ENCODE measurements around the gene CEP290.
"Not testable (repeated sequence)": the region's sequence is repeated elsewhere in the genome, so short reads cannot be mapped to it uniquely, and the experiment has no call there.

The CEP290 gene

DNA sequence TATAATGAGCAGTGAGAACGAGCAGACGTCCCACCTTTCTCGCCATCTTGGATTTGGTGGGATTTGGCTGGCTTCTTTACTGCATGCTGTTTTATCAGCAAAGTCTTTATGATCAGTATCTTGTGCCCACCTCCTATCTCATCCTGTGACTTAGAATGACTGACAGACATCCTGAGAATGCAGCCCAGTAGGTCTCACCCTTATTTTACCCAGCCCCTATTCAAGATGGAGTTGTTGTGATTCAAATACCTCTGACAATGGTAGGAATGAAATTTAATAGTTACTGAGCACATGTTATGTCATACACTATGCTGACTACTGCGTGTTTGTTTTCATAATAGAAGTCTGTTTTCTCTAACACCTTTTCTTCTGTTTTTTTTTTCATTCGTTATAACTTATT lies 2.1 kb upstream of the CEP290 start:
- H3K4me3 ChIP-seq (replicated peaks in 1 of 2; ENCODE audit: low read depth in 2 of 2, low read length in 2 of 2) = no peak overlapping the region
- TF ChIP-seq, protein P1, sequence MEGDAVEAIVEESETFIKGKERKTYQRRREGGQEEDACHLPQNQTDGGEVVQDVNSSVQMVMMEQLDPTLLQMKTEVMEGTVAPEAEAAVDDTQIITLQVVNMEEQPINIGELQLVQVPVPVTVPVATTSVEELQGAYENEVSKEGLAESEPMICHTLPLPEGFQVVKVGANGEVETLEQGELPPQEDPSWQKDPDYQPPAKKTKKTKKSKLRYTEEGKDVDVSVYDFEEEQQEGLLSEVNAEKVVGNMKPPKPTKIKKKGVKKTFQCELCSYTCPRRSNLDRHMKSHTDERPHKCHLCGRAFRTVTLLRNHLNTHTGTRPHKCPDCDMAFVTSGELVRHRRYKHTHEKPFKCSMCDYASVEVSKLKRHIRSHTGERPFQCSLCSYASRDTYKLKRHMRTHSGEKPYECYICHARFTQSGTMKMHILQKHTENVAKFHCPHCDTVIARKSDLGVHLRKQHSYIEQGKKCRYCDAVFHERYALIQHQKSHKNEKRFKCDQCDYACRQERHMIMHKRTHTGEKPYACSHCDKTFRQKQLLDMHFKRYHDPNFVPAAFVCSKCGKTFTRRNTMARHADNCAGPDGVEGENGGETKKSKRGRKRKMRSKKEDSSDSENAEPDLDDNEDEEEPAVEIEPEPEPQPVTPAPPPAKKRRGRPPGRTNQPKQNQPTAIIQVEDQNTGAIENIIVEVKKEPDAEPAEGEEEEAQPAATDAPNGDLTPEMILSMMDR (IDR thresholded peaks at IDR 0.05; ENCODE audit: low read depth, low read length) = no peak
- DNase-seq (ENCODE audit: low read depth in 2 of 2) = no peak

GRCh38 chr12:88142610-88142991 lies 713 bp upstream of the CEP290 start:
- DNase-seq (ENCODE audit: low read depth in 2 of 2) = no peak
- H3K4me3 ChIP-seq (replicated peaks in 1 of 2; ENCODE audit: low read depth in 2 of 2, low read length in 2 of 2) = peak overlapping the region; percentile 79 to 93

GRCh38 chr12:88141425-88141773 lies 489 bp downstream of the CEP290 start:
- TF ChIP-seq, protein P1 (IDR thresholded peaks at IDR 0.05; ENCODE audit: low read depth, low read length) = no peak
- H3K4me3 ChIP-seq (replicated peaks in 1 of 2; ENCODE audit: low read depth in 2 of 2, low read length in 2 of 2) = peak overlapping the region; percentile 79 to 93
- no peak for DNase-seq (ENCODE audit: low read depth in 2 of 2)

More at GRCh38 chr12:88142610-88142991, 713 bp upstream of the CEP290 start:
- TF ChIP-seq, protein P1 (IDR thresholded peaks at IDR 0.05; ENCODE audit: low read depth, low read length) = no peak

DNA sequence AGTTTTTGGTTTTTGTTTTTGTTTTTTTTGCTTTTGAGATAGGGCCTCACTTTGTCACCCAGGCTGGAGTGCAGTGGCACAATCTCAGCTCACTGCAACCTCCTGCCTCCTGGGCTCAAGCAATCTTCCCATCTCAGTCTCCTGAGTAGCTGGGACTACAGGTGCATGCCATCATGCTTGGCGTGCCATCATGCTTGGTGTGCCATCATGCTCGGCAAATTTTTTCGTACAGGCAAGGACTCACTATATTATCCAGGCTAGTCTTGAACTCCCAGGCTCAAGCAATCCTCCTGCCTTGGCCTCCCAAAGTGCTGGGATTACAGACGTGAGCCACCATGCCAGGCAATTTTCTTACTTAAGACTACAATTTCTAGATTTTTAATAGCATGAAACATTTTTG lies 2.2 kb downstream of the CEP290 start:
- H3K4me3 ChIP-seq (replicated peaks in 1 of 2; ENCODE audit: low read depth in 2 of 2, low read length in 2 of 2); DNase-seq (ENCODE audit: low read depth in 2 of 2): not testable (repeated sequence)

GRCh38 chr12:88133181-88133580 lies 8.7 kb downstream of the CEP290 start:
- DNase-seq (ENCODE audit: low read depth in 2 of 2); H3K4me3 ChIP-seq (replicated peaks in 1 of 2; ENCODE audit: low read depth in 2 of 2, low read length in 2 of 2): not testable (repeated sequence)

DNA sequence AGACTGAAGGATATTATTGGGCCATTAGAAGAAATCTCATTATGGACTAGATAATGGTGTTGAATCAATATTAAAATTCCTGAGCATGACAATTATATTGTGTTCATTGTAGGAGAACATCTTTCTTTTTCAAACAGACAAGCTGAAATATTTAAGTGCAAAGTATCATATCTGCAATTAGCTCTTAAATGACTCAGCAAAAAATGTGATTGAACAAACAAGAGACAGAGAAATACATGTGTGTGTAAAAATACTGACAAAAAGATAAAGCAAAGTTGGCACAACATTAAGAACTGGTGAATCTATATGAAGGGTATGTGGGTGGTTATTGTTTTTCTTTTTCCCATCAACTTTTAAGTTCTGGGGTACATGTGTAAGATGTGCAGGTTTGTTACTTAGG lies 9.5 kb downstream of the CEP290 start:
- H3K4me3 ChIP-seq (replicated peaks in 1 of 2; ENCODE audit: low read depth in 2 of 2, low read length in 2 of 2) = no peak overlapping the region
- TF ChIP-seq, protein P1 (IDR thresholded peaks at IDR 0.05; ENCODE audit: low read depth, low read length) = no peak
- peak in 1 of 2 donors; percentile 9 for DNase-seq (ENCODE audit: low read depth in 2 of 2)

DNA sequence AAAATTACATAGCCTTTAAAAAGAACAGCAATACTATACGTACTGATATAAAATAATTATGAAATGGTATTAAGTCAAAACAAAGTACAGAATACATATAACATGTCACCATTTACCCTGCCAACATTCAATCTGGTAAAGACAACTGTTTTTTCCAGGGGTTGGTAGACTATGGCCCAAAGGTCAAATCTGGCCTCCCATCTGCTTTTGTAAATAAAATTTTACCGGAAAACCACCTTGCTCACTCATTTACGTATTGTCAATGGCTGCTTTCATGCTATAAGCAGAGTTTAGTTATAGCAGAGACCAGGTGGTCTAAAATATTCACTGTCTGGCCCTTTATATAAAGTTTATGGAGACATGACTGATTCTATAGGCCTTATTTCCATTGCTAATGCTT lies 14.0 kb downstream of the CEP290 start:
- TF ChIP-seq, protein P1 (IDR thresholded peaks at IDR 0.05; ENCODE audit: low read depth, low read length) = no peak
- no peak overlapping the region for H3K4me3 ChIP-seq (replicated peaks in 1 of 2; ENCODE audit: low read depth in 2 of 2, low read length in 2 of 2)
- DNase-seq (ENCODE audit: low read depth in 2 of 2) = no peak

GRCh38 chr12:88127099-88127498 lies 14.8 kb downstream of the CEP290 start:
- no peak overlapping the region for H3K4me3 ChIP-seq (replicated peaks in 1 of 2; ENCODE audit: low read depth in 2 of 2, low read length in 2 of 2)
- DNase-seq (ENCODE audit: low read depth in 2 of 2) = no peak
- TF ChIP-seq, protein P1 (IDR thresholded peaks at IDR 0.05; ENCODE audit: low read depth, low read length) = no peak

Data from cardiac fibroblast (primary cell).